ENCODE results near the gene ZNF821.

DNA sequence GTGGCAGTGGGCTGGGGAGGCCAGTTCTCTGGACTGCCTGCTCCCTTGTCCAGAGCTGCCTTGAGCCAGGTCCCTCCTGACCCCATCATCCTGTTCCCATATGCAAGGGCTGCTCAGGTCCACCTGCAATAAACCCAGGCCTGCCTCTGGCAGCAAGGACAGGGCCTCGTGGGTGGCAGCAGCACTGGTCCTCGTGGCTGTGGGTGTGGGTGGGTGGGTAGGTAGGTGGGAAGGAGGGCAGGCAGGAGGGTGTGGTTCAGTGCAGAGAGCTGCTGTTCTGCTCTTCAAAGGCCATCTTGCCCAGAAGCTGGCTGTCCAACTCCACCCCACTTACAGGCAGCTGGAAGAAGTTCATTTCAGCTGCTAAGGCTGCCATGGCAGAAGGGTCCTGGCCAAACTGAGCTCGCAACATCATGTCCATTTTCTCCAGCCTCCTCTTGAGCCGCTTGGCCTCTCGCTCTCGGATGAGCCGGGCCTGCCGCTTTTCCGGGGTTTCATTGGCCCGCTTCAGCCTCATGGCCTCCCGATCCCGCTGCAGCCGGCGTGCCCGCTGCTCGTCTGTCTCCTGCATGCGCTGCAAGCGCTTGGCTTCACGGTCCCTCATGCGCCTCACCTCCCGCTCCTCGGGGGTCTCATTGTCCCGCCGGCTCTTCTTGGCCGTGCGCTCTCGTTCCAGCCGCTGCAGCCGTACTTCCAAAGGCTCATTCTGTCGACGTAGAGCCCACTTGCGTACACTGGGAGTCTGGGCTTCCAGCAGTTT, 24.0 kb downstream of the ZNF821 start:
- TF ChIP-seq, protein P1, sequence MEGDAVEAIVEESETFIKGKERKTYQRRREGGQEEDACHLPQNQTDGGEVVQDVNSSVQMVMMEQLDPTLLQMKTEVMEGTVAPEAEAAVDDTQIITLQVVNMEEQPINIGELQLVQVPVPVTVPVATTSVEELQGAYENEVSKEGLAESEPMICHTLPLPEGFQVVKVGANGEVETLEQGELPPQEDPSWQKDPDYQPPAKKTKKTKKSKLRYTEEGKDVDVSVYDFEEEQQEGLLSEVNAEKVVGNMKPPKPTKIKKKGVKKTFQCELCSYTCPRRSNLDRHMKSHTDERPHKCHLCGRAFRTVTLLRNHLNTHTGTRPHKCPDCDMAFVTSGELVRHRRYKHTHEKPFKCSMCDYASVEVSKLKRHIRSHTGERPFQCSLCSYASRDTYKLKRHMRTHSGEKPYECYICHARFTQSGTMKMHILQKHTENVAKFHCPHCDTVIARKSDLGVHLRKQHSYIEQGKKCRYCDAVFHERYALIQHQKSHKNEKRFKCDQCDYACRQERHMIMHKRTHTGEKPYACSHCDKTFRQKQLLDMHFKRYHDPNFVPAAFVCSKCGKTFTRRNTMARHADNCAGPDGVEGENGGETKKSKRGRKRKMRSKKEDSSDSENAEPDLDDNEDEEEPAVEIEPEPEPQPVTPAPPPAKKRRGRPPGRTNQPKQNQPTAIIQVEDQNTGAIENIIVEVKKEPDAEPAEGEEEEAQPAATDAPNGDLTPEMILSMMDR (IDR thresholded peaks at IDR 0.05), result no peak
- TF ChIP-seq POLR2AphosphoS5 (IDR thresholded peaks at IDR 0.05), result no peak
- TF ChIP-seq EP300 (IDR thresholded peaks at IDR 0.05), result no peak

Data from suprapubic skin (tissue), 4 donors.